WTC11 (cell line): ENCODE data around the gene INMT. TPM values are rescaled to one million over a fixed set of nuclear protein-coding genes. Genes with fewer than 3 reads are reported as not detected.

Source experiments
- ATAC-seq: fragments of 200-7000 bp; cut with Tn5 transposase; 2 replicates; pipeline ENCODE4 v1.10.0; 2021; ENCODE audit warnings: mild to moderate bottlenecking, moderate library complexity
- CTCF ChIA-PET: fragments of 300-600 bp; sonication (Branson Sonifier 250); formaldehyde crosslinking; loops from one replicate; lab custom pipeline; 2021; ENCODE audit warnings: antibody characterized with exemption; lab: Charles Lee
- POLR2A ChIA-PET: fragments of 350-600 bp; sonication (Branson Sonifier 250); formaldehyde crosslinking; loops from one replicate; lab custom pipeline; 2021; ENCODE audit warnings: antibody characterized with exemption; lab: Charles Lee
- DNase-seq: peaks from one replicate; pipeline ENCODE4 v3.0.0; 2021; ENCODE audit warnings: low spot score
- H3K27ac Mint-ChIP-seq: 2 replicates; pipeline ENCODE4 v1.8.0; 2021; ENCODE audit warnings: mixed read lengths
- H3K27me3 Mint-ChIP-seq: 2 replicates; pipeline ENCODE4 v1.8.0; 2021; ENCODE audit warnings: low read depth, mild to moderate bottlenecking, moderate library complexity, mixed read lengths
- H3K36me3 Mint-ChIP-seq: 2 replicates; pipeline ENCODE4 v1.8.0; 2021; ENCODE audit warnings: mixed read lengths
- H3K4me1 Mint-ChIP-seq: 2 replicates; pipeline ENCODE4 v1.8.0; 2022; ENCODE audit warnings: mixed read lengths
- H3K4me3 Mint-ChIP-seq: 2 replicates; pipeline ENCODE4 v1.8.0; 2021; ENCODE audit warnings: mild to moderate bottlenecking, moderate library complexity, mixed read lengths
- H3K9me3 Mint-ChIP-seq: 2 replicates; pipeline ENCODE4 v1.8.0; 2021; ENCODE audit warnings: mixed read lengths
- ATF1 ChIP-seq: sonication (generic); formaldehyde crosslinking; IDR thresholded peaks from 2 replicates; pipeline ENCODE4 v1.8.1; 2023; ENCODE audit warnings: mild to moderate bottlenecking, moderate library complexity, missing genetic modification reagents
- CREM ChIP-seq: sonication (generic); formaldehyde crosslinking; IDR thresholded peaks from 2 replicates; pipeline ENCODE4 v1.8.1; 2022; ENCODE audit warnings: mild to moderate bottlenecking, missing genetic modification reagents, moderate library complexity
- ELF4 ChIP-seq: sonication (generic); formaldehyde crosslinking; IDR thresholded peaks from 2 replicates; pipeline ENCODE4 v1.8.1; 2022; ENCODE audit warnings: low read depth, mild to moderate bottlenecking, moderate library complexity, missing genetic modification reagents
- EMX1 ChIP-seq: fragments of 250-450 bp; sonication (Bioruptor Pico); IDR thresholded peaks from 2 replicates; pipeline ENCODE4 v1.8.0; 2021; ENCODE audit warnings: mild to moderate bottlenecking
- SMAD4 ChIP-seq: sonication (generic); formaldehyde crosslinking; IDR thresholded peaks from 2 replicates; pipeline ENCODE4 v1.8.0; 2022; ENCODE audit warnings: mild to moderate bottlenecking, missing genetic modification reagents
- TCF7 ChIP-seq: sonication (generic); formaldehyde crosslinking; IDR thresholded peaks from 2 replicates; pipeline ENCODE4 v1.8.0; 2022; ENCODE audit warnings: mild to moderate bottlenecking, low read depth, missing genetic modification reagents, moderate library complexity
- ZNF232 ChIP-seq: sonication (generic); formaldehyde crosslinking; IDR thresholded peaks from 2 replicates; pipeline ENCODE4 v1.8.0; 2022; ENCODE audit warnings: mild to moderate bottlenecking, missing genetic modification reagents
- ZNF671 ChIP-seq: fragments of 250-450 bp; sonication (Bioruptor Pico); IDR thresholded peaks from 2 replicates; pipeline ENCODE4 v1.8.0; 2021; ENCODE audit warnings: mild to moderate bottlenecking
- total RNA-seq: library from RNA; stranded (reverse); gene quantifications from 3 replicates; pipeline ENCODE4 v1.2.3, GENCODE V29; 2021
- TF ChIP-seq, protein P1 (sequence below): sonication (generic); formaldehyde crosslinking; IDR thresholded peaks from 2 replicates; pipeline ENCODE4 v1.8.1; 2023; ENCODE audit warnings: mild to moderate bottlenecking, missing genetic modification reagents, moderate library complexity
- TF ChIP-seq, protein P2 (sequence below): fragments of 250-450 bp; sonication (Bioruptor Pico); conservative IDR thresholded peaks from 2 replicates; pipeline ENCODE4 v1.9.0; 2021; ENCODE audit warnings: mild to moderate bottlenecking
- TF ChIP-seq, protein P3 (sequence below): fragments of 250-450 bp; sonication (Bioruptor Pico); IDR thresholded peaks from 2 replicates; pipeline ENCODE4 v1.9.0; 2021; ENCODE audit warnings: moderate library complexity, mild to moderate bottlenecking, inconsistent platforms, borderline replicate concordance
- TF ChIP-seq, protein P4 (sequence below): sonication (generic); formaldehyde crosslinking; IDR thresholded peaks from 2 replicates; pipeline ENCODE4 v1.8.0; 2023; ENCODE audit warnings: missing genetic modification reagents
- TF ChIP-seq, protein P5 (sequence below): fragments of 250-450 bp; sonication (Bioruptor Pico); IDR thresholded peaks from 2 replicates; pipeline ENCODE4 v1.9.0; 2021; ENCODE audit warnings: mild to moderate bottlenecking
- TF ChIP-seq, protein P6 (sequence below): sonication (generic); formaldehyde crosslinking; IDR thresholded peaks from 2 replicates; pipeline ENCODE4 v1.8.1; 2022; ENCODE audit warnings: low read depth, mild to moderate bottlenecking, moderate library complexity, missing genetic modification reagents, borderline replicate concordance
- TF ChIP-seq, protein P7 (sequence below): sonication (generic); formaldehyde crosslinking; IDR thresholded peaks from 2 replicates; pipeline ENCODE4 v1.8.1; 2022; ENCODE audit warnings: mild to moderate bottlenecking, missing genetic modification reagents, moderate library complexity, borderline replicate concordance

Gene INMT
- total RNA-seq, 1 experiment from 2014 or later: 3.5 TPM

DNA sequence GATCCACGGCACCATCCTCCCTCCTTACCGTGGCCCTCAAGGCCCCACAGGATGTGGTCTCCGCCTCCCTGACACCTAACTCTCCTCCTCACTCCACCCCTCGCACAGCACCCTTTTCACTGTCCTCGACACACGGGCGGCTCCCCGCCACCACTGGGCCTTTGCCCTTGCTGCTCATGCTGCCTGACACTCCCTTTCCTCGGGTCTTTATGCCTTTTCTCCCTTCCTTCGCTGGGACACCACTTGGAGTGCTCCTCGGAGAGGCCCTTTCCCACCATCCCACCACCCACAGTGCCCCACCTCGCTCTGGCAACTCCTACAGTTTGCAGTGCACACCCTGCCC, 7.9 kb upstream of the INMT start (continued):
- TF ChIP-seq, protein P1, sequence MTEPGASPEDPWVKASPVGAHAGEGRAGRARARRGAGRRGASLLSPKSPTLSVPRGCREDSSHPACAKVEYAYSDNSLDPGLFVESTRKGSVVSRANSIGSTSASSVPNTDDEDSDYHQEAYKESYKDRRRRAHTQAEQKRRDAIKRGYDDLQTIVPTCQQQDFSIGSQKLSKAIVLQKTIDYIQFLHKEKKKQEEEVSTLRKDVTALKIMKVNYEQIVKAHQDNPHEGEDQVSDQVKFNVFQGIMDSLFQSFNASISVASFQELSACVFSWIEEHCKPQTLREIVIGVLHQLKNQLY (CRISPR knock-in tag): no peak

DNA sequence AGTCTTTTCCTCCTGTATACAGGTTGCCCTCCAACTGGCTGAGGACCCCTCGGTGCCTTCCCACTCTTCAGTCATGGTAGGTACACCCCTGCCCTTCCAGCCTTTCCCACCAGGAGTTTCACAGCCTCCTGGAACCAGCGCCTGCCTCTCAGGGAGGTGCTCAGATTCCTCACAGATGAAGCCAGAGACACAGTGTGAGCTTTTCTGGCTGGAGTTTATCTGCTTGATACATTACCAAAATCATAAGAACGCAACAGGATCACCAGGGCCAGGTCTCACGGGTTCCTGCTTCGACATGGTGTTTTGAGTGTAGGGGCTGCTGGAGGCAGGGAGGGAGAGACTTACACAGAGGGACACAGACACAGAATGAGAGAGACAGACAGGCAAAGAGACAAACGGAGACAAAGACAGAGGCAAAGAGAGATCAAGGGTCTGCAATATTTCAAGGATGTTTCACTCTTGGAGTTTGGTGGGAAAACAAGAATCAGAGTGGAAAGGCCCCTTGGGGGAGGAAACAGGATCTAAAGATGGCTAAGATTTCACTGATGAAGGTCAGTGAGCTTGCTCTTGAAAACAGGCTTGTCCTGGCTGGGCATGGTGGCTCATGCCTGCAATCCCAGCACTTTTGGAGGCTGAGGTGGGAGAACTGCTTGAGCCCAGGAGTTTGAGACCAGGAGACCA, 6.5 kb upstream of the INMT start:
- no peak overlapping the region for H3K4me3 Mint-ChIP-seq
- ChIA-PET CTCF (interaction anchor here (1.0 to 3.8 kb wide), 8 partner anchors 9 to 181 kb away, joined by 3 to 16 read pairs (median 3); partner anchors contain the start of gene CRHR2), POLR2A (interaction anchor here (0.6 kb wide), 1 partner anchor 11 kb away, joined by 4 read pairs; no protein-coding TSS in a partner anchor)
- no peak overlapping the region for H3K27ac Mint-ChIP-seq
- TF ChIP-seq, protein P2, sequence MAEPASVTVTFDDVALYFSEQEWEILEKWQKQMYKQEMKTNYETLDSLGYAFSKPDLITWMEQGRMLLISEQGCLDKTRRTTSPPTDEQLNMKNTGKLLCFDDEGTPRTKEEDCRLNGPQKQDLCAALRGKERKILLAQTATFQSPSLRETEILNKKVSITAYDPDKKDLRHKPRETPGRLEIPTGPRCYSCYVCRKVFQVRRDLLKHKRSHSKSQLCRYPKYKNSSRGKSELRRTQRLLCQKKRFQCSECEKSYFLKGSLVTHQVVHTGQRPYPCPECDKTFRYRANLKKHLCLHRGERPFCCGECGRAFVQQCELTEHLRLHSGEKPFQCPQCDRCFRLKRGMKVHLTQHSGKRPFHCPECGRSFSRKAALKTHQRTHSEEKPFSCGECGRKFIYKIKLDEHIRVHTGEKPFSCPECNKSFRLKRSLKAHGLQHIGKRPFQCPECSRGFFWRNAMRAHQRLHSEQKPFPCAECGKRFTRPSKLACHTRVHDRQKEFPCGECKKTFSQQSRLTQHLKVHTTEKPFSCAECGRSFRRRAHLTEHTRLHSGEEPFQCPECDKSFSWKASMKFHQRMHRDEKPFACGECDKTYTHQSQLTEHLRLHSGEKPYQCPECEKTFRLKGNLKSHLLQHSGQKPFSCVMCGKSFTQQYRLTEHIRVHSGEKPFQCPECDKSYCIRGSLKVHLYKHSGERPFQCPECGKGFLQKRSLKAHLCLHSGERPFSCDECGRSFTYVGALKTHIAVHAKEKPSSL (CRISPR knock-in tag): no peak
- TF ChIP-seq ELF4: no peak
- TF ChIP-seq, protein P3, sequence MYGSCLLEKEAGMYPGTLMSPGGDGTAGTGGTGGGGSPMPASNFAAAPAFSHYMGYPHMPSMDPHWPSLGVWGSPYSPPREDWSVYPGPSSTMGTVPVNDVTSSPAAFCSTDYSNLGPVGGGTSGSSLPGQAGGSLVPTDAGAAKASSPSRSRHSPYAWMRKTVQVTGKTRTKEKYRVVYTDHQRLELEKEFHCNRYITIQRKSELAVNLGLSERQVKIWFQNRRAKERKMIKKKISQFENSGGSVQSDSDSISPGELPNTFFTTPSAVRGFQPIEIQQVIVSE (CRISPR knock-in tag): no peak
- TF ChIP-seq, protein P1 (CRISPR knock-in tag): no peak
- TF ChIP-seq, protein P4, sequence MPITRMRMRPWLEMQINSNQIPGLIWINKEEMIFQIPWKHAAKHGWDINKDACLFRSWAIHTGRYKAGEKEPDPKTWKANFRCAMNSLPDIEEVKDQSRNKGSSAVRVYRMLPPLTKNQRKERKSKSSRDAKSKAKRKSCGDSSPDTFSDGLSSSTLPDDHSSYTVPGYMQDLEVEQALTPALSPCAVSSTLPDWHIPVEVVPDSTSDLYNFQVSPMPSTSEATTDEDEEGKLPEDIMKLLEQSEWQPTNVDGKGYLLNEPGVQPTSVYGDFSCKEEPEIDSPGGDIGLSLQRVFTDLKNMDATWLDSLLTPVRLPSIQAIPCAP (CRISPR knock-in tag): no peak
- H3K4me1 Mint-ChIP-seq: no peaks in the 10 kb centered on the region
- peaks cover 6% of the 10 kb centered on the region for H3K9me3 Mint-ChIP-seq
- ATAC-seq: no peak
- H3K36me3 Mint-ChIP-seq: peaks cover 3% of the 10 kb centered on the region; the same call in 1 of the 2 replicates
- no peak for DNase-seq
- H3K27me3 Mint-ChIP-seq: peaks cover 2% of the 10 kb centered on the region

DNA sequence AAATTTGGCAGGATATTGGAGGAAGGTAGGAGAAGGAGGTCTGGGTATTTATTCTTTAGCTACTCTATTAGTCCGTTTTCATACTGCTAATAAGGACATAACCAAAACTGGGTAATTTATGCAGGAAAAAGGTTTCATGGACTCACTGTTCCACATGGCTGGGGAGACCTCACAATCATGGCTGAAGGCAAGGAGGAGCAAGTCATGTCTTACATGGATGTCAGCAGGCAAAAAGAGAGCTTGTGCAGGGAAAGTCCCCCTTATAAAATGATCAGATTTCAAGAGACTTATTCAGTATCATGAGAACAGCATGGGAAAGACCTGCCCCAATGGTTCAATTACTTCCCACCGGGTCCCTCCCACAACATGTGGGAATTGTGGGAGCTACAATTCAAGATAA, 1.9 kb upstream of the INMT start:
- H3K4me3 Mint-ChIP-seq: no peak overlapping the region
- ATAC-seq: no peak

More for the DNA sequence above, 1.9 kb upstream of the INMT start:
- no peak for DNase-seq
- ChIA-PET CTCF (no interaction called here), POLR2A (no interaction called here)
- Mint-ChIP-seq H3K4me1 (no peaks in the 10 kb centered on the region), H3K36me3 (peaks cover 3% of the 10 kb centered on the region; the same call in 1 of the 2 replicates), H3K27me3 (peaks cover 2% of the 10 kb centered on the region), H3K27ac (no peak overlapping the region), H3K9me3 (peaks cover 14% of the 10 kb centered on the region)
- no peak for TF ChIP-seq SMAD4 (CRISPR knock-in tag)
- TF ChIP-seq, protein P5, sequence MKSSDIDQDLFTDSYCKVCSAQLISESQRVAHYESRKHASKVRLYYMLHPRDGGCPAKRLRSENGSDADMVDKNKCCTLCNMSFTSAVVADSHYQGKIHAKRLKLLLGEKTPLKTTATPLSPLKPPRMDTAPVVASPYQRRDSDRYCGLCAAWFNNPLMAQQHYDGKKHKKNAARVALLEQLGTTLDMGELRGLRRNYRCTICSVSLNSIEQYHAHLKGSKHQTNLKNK (CRISPR knock-in tag): no peak
- no peak for TF ChIP-seq CREM (CRISPR knock-in tag)
- TF ChIP-seq, protein P6, sequence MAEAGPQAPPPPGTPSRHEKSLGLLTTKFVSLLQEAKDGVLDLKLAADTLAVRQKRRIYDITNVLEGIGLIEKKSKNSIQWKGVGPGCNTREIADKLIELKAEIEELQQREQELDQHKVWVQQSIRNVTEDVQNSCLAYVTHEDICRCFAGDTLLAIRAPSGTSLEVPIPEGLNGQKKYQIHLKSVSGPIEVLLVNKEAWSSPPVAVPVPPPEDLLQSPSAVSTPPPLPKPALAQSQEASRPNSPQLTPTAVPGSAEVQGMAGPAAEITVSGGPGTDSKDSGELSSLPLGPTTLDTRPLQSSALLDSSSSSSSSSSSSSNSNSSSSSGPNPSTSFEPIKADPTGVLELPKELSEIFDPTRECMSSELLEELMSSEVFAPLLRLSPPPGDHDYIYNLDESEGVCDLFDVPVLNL (CRISPR knock-in tag): no peak
- no peak for TF ChIP-seq EMX1 (CRISPR knock-in tag)
- TF ChIP-seq, protein P7, sequence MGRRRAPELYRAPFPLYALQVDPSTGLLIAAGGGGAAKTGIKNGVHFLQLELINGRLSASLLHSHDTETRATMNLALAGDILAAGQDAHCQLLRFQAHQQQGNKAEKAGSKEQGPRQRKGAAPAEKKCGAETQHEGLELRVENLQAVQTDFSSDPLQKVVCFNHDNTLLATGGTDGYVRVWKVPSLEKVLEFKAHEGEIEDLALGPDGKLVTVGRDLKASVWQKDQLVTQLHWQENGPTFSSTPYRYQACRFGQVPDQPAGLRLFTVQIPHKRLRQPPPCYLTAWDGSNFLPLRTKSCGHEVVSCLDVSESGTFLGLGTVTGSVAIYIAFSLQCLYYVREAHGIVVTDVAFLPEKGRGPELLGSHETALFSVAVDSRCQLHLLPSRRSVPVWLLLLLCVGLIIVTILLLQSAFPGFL (CRISPR knock-in tag): no peak
- TF ChIP-seq TCF7 (CRISPR knock-in tag): no peak
- TF ChIP-seq ZNF671: no peak
- TF ChIP-seq ZNF232 (CRISPR knock-in tag): no peak
- TF ChIP-seq ATF1: no peak
- TF ChIP-seq, protein P2 (CRISPR knock-in tag): no peak
